Stimulated activated CD8-positive, alpha-beta memory T cell treated with anti-CD3 and anti-CD28 coated beads, Interleukin-15, amount 100 ng/mL, for 48 hours (primary cell): ENCODE data around the gene CILP2.

ENCODE experiments used
- DNase-seq, 2 donors: peaks; one replicate each; pipeline ENCODE4 v3.0.0-alpha.2; 2020; ENCODE audit warnings: low read depth in 2 of 2

Gene CILP2

GRCh38 chr19:19528721-19529490 lies 9.2 kb upstream of the CILP2 start, which contains the start of gene YJEFN3:
TSS of gene YJEFN3 (plus strand) at chr19:19528911. CDS start at chr19:19528933, 22 bp downstream.
- DNase-seq = no peak

DNA sequence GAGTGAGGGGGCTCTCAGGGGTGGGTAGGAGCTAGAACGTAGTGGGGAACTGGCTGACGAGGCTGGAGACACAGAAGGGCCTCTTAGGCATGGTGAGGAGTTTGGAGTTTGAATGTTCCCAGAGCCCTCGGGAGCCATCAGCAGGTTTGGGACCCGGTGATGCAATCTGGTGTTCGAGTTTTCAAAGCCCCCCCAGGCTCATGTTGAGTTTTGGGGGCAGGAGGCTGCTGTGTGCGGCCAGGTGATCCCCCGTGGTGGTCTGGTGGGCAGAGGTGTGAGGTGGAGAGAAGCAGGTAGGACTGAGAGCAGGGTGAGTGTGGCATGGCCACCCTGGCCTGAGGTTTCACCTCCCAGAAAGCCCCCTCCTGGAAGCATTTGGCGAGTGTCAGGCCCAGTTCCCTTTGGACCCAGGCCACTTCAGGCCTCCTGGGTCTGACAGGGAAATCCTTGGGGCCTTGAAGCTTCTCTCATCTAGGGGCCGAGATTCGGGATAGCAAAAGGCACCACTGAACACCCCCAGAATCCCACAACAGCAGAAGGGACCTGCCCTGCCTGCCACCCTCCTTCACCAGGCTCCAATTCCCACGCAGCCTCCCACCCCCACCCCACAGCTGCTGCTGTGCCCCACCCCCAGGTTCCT lies 8.2 kb upstream of the CILP2 start:
- no peak for DNase-seq

- DNase-seq = no peak
Measured at GRCh38 chr19:19530423-19530804, 7.7 kb upstream of the CILP2 start.

DNA sequence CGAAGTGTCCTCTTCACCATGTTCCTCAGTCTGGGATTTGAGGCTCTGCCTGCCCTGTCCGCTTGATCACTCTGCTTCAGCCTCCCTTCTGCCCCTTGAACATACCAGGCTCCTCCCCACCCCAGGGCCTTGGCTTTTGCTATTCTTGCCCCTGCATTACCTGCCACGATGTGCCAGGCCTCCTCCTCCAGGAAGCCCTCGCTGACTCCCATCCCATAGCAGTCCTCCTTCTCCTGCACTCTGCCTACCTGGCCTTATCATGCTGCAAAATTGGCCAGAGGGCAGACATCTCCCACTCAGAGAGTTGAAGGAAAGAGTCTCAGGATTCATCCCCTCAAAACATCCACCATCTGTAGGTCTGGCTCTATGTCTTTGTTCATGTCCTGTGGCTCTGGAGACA lies 7.2 kb upstream of the CILP2 start:
- DNase-seq = no peak

DNA sequence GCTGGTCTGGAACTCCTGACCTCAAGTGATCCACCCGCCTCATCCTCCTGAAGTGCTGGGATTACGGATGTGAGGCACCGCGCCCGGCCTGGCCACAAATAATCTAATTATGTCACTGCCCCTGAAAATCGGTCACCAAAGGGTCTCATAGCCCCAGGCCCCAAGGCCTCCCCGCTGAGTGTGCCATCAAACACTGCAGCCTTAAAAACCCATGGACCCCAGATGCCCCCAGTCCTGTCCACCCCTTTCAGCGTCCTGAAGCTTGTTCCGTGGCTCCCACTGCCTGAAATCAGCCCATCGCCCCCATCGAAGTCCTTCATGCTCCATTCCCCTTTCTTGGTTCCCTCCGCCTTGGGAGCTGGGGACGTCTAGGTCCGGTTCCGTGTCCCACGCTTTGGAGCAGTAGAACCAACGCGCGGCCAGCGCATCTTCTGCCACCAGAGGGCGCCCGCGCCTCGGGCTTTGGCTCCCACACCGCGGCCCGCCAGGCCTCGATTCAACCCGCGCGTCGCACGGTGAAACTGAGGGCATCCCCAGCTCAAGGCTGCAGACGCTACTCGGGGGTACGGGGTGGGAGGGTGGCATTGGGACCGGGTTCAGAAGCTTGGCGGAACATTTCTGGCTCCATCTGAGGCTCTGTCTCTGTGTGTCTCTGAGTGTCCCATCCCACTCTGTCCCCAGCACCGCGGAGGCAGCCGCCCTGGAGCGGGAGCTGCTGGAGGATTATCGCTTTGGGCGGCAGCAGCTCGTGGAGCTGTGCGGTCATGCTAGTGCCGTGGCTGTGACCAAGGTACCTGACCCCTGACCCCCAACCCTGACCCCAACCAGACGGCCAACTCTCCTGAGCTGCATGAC lies 5.9 kb upstream of the CILP2 start:
- DNase-seq = peak; percentile 64 to 68

DNA sequence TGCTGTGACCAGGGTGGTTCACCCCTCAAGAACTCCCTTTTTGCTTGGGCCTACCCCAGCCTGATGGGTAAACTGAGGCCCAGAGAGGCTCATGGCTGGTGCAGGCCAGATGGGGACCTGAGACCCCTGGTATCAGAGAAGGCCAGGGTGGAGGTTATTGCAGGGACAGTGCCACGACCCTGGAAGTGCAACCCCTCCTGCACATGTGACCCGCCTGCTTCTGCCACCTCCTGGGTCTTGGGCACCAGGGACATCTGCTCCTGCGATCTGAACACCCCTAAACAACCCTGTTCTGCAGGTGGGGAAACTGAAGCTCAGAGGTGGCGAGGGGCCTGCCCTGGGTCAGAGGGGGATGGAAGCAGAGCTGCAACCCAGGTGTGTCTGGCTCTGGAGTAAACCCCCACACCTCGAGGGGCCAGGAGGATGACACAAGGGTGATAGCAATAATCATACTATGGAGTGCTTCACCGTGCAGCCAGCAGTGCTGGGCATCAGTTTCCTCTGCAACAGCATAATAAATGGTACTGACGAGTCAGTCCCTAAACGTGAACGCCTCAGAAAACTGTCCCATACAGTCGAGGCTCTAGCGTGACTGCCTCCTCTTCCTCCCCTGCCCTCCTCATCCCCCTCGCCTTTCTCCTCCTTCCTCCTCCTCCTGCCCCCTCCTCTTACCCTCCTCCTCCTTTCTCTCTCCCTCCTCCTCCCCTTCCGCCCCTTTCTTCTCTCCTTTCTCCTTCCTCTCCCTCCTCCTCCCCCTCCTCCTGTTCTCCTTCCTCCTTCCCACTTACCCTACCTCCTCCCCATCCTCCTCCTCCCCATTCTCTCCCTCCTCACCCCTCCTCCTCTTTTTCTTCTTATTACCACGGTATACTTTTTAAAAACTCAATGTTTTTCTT lies 5.0 kb upstream of the CILP2 start:
- DNase-seq = no peak

- DNase-seq = no peak
Measured at GRCh38 chr19:19533841-19534240, 4.2 kb upstream of the CILP2 start.

- no peak for DNase-seq
Measured at GRCh38 chr19:19534556-19535265, 3.4 kb upstream of the CILP2 start.

DNA sequence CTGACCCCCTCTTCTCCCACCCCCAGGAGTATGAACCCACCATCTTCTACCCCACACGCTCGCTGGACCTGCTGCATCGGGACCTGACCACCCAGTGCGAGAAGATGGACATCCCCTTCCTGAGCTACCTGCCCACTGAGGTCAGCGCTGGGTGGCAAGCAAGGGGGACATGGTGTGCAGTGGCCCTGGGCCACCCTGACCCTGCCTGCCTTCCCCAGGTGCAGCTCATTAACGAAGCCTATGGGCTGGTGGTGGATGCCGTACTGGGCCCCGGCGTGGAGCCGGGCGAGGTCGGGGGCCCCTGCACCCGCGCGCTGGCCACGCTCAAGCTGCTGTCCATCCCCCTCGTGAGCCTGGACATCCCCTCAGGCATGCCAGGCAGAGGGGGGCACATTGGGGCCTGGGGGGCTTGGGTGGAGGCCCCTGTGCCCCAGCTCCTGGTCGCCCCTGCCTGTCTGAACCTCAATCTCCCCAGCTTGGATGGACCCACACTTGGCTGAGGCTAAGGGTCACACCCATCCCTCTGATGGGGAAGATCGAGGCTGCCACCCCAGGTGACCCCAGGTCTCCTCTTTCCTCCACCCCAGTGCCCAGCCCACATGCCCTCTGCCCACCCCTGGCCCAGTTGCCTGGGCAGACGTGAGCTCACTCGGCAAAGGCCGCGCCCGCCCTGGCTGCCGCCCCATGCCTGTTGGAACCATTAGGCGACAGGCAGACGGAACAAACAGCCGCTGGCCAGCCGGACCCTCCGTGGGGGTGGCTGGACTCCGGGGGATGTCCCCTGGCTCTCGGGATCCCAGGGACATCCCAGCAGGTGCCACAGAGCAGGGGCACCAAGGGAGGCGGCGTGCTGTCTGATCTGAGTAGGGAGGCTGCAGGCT lies 2.5 kb upstream of the CILP2 start:
- no peak for DNase-seq

DNA sequence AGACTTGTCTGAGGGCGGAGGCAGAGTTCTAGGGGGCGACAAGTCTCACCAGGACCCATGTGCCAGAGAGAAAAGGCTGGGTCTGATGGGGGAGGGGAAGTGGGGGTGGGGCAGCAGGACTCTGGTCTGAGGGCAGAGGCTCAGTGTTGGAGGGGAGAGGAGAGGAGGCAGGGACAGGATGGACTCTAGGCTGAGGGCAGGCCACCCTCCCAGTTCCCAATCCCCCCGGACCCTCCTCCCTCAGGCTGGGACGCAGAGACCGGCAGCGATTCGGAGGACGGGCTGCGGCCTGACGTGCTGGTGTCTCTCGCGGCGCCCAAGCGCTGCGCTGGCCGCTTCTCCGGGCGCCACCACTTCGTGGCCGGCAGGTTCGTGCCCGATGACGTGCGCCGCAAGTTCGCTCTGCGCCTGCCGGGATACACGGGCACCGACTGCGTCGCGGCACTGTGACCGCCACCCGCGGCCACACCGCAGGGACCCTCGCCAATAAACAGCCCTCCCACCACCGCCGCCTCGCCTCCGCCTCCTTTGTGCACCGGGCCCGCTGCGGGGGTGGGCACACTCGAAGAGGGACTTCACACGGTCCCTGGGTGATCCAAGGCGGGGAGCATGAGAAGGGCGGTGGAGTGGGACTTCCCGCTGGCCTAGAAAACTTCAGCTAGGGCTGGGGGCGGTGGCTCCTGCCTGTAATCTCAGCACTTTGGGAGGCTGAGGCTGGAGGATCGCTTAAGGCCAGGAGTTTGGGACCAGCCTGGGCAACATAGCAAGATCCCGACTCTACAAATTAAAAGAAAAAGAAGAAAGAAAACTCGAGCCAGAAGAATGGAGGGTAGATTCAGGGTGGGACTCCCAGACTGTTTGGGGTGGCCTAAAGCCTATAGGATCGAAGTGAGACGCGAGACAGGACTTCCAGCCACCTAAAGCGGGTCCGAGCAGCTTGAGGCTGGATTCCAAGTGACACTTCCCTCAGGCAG lies 703 bp upstream of the CILP2 start:
- DNase-seq = no peak

DNA sequence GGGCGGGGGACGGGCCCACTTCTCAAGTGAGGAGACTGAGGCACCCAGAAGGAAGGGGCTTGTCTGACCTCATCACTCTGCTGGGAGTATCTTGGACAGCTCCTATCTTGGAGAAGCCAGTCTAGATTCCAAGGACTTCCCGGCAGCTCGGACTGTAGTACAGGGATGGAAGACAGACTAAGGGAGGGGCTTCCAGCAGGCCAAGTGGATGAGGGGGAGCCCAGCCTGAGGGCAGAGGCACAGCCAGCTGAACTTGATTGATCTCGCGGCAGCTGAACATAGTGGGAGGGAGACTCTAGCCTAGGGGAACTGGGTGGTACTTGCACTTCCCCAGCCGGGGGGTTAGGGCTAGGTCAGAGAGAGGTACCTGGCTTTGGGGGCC lies 711 bp downstream of the CILP2 start:
- no peak for DNase-seq

DNA sequence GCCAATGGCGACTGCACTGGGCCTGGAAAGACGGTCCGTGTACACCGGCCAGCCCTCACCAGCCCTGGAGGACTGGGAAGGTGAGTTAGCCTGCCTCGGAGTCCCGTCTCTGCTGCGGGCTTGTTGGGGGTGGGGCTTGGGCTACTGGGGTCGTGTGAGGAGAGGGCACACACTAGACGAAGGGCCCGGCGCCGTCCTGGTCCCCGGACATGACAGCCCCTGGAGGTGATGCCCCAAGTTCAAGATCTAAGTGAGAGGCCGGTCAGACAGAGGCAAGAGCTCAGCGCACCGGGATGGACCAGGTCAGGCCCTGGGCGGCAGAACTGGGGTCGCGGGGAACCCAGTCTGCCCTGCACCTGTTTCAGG lies 1.6 kb downstream of the CILP2 start:
- DNase-seq = no peak

DNA sequence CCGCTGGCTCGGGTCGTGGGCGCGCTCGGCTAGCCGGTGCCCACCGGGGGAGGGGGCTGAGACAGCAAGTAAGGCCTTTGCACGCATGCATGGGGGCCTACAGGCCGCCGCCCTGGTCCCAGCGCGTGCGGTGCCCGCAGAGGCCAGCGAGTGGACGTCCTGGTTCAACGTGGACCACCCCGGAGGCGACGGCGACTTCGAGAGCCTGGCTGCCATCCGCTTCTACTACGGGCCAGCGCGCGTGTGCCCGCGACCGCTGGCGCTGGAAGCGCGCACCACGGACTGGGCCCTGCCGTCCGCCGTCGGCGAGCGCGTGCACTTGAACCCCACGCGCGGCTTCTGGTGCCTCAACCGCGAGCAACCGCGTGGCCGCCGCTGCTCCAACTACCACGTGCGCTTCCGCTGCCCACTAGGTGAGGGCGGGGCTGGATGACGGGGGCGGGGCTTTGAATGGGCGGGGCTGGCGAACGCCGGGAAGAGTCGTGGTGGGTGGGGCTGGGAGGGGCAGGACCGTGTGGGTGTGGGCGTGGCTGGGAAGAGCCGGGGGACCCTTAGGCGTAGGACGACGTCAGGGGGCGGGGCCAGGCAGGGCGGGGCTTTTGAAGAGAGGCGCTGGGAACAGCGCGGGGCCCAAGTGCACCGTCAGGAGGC lies 2.1 kb downstream of the CILP2 start:
- DNase-seq = peak; percentile 67 to 77

DNA sequence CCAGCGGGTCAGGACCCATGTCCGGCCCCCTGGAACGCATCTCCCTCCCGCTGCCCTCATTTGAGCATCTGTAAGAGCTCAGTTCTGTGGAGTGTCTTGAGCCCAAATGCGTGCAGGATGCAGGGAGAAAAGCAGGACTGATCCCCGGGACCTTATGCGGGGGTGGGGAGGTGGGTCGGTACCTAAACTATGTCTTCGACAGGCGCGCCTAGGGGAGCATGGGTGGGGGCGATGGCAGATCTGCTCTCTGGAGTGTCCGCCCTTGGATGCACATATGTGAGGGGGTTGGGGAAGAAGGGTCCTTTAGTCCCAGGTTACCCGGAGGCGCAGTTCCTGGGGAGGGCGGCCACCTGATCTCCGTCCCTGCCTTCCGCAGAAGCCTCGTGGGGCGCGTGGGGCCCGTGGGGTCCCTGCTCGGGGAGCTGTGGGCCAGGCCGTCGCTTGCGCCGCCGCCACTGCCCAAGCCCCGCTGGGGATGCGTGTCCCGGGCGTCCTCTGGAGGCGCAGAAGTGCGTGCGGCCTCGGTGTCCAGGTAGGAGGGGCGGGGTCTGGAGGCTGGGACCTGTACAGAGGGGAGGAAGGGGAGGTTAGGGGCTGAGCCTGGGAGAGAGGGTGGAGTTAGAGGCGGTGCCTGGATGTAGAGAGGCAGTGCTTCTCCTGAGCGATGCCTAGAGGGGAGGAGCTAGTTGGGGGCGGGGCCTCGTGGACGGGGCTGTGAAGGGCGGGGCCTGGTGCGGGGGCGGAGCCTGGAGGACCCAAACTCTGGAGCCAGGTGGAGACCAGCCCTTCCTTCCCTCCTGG lies 2.9 kb downstream of the CILP2 start:
- peak; percentile 57 to 74 for DNase-seq

DNA sequence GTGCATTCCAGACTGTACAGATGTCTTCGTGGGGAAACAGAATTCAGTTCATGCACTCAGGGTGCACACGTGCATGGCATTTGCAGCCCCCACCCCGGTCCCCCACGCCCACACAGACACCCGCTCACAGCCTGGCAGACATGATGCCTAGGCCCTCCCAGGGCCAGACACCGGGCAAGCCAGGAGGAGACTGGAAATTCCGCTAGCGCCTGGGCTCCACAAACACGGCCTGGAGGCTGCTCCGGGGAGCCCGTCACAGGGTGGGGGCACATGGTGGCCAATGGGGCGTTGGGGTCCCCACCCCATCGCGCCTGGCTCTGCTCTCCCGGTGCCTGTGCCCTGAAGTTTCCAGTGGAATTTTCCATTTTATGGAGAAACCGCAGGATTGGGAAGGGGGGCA lies 3.6 kb downstream of the CILP2 start:
- DNase-seq = no peak

DNA sequence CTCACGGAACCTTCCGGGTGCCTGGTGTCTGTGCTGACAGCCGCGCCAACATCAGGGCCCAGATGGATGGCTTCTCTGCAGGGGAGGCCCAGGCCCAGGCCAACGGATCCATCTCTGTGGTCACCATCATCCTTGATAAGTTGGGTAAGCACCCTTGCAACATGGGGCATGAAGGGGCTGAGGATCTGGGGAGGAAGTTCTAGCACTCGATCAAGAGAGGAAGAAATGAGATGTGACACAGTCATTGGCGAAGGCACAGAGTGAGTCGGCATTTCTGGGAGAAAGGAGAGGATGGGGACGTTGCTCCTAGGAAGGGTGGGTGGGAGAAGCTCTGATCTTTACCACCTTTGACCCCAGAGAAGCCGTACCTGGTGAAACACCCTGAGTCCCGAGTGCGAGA lies 4.4 kb downstream of the CILP2 start:
- no peak for DNase-seq

DNA sequence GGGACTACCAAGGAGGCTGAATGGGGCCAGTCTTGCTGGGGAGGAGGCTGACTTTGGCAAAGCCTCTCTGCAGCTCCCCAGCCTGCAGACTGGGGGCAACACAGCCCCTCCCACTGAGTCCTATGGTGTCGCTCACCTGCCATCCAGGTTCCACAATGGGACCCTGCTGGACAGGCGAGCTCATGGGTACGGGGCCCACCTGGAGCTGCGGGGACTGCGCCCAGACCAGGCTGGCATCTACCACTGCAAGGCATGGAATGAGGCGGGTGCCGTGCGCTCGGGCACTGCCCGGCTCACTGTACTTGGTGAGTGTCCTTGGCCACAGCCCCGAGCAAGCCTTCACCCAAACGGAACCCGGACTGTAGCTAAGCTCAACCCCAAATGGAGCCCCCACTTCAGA lies 5.0 kb downstream of the CILP2 start:
- DNase-seq = no peak
